Stimulated activated CD4-positive, alpha-beta T cell treated with anti-CD3 and anti-CD28 coated beads, Interleukin-12 subunit alpha, Interleukin-12 subunit beta, amount 100 ng/mL, for 4 hours (primary cell): ENCODE results near the gene ACO2.
"Not testable (repeated sequence)": the region's sequence is repeated elsewhere in the genome, so short reads cannot be mapped to it uniquely, and the experiment has no call there.

ENCODE experiments used
- DNase-seq: peaks from one replicate; pipeline ENCODE4 v3.0.0-alpha.2; 2020

ACO2 gene

GRCh38 chr22:41468381-41469217, at the start of gene ACO2, which contains the start of gene PHF5A:
Gene ACO2 (plus strand): TSS chr22:41469117. CDS start chr22:41469147, 30 bp downstream.
Gene PHF5A (minus strand): TSS chr22:41468692. CDS start chr22:41468653, 39 bp downstream.
- DNase-seq: peak; percentile 96

GRCh38 chr22:41425660-41426365, 43.1 kb upstream of the ACO2 start:
- no peak for DNase-seq

- no peak for DNase-seq
These were observed 39.5 kb upstream of the ACO2 start for GRCh38 chr22:41429232-41429950.

- no peak for DNase-seq
These were observed 39.0 kb upstream of the ACO2 start for GRCh38 chr22:41429951-41430332.

- DNase-seq: no peak
These were observed 37.3 kb upstream of the ACO2 start for GRCh38 chr22:41431656-41432055.

GRCh38 chr22:41433480-41433879, 35.4 kb upstream of the ACO2 start:
- DNase-seq: not testable (repeated sequence)

- not testable (repeated sequence) for DNase-seq
These were observed 34.4 kb upstream of the ACO2 start for GRCh38 chr22:41434361-41435003.

GRCh38 chr22:41435560-41435959, 33.4 kb upstream of the ACO2 start:
- DNase-seq: no peak

- DNase-seq: no peak
These were observed 32.4 kb upstream of the ACO2 start for GRCh38 chr22:41436322-41437113.

- DNase-seq: no peak
These were observed 31.7 kb upstream of the ACO2 start for GRCh38 chr22:41437198-41437597.

- DNase-seq: not testable (repeated sequence)
These were observed 28.4 kb upstream of the ACO2 start for GRCh38 chr22:41440511-41440910.

- DNase-seq: no peak
These were observed 26.6 kb upstream of the ACO2 start for GRCh38 chr22:41442240-41442792.

GRCh38 chr22:41444360-41445128, 24.4 kb upstream of the ACO2 start:
- DNase-seq: peak; percentile 79

- no peak for DNase-seq
These were observed 23.5 kb upstream of the ACO2 start for GRCh38 chr22:41445129-41446056.

- DNase-seq: no peak
These were observed 22.8 kb upstream of the ACO2 start for GRCh38 chr22:41446057-41446501.

GRCh38 chr22:41446639-41447434, 22.1 kb upstream of the ACO2 start, which contains the start of gene TOB2:
Gene TOB2 (minus strand): TSS chr22:41446801. CDS start chr22:41437345, 9,456 bp downstream.
- peak; percentile 94 for DNase-seq

GRCh38 chr22:41447435-41448188, 21.3 kb upstream of the ACO2 start:
- peak; percentile 60 for DNase-seq
